ENCODE data around the gene CHCHD6.

DNA sequence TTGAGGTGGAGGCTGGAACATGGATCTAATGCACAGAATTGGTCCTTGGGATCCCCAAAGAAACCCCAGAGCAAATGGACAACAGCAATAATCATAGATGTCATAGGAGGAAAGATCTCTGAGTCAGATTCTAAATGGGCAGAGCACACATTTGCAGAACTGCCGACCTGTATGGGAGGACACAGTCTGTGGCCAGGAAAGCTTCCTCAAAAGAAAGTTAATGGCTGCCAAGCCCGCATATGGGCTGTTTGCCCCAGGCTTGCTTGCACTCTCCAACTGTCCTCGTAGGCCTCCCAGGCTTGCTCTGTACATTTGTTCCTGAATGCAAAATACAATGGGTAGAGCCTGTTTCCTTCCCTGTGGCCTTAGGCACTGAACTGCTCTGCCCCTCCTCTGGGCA, 176.9 kb downstream of the CHCHD6 start:
- TF ChIP-seq POLR2A (IDR thresholded peaks at IDR 0.05), result no peak
- TF ChIP-seq, protein P1, sequence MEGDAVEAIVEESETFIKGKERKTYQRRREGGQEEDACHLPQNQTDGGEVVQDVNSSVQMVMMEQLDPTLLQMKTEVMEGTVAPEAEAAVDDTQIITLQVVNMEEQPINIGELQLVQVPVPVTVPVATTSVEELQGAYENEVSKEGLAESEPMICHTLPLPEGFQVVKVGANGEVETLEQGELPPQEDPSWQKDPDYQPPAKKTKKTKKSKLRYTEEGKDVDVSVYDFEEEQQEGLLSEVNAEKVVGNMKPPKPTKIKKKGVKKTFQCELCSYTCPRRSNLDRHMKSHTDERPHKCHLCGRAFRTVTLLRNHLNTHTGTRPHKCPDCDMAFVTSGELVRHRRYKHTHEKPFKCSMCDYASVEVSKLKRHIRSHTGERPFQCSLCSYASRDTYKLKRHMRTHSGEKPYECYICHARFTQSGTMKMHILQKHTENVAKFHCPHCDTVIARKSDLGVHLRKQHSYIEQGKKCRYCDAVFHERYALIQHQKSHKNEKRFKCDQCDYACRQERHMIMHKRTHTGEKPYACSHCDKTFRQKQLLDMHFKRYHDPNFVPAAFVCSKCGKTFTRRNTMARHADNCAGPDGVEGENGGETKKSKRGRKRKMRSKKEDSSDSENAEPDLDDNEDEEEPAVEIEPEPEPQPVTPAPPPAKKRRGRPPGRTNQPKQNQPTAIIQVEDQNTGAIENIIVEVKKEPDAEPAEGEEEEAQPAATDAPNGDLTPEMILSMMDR (IDR thresholded peaks at IDR 0.05), result no peak
